ENCODE results near the gene ZNF99. TPM values are rescaled to one million over a fixed set of nuclear protein-coding genes. Genes with fewer than 3 reads are reported as not detected.
"Not testable (repeated sequence)": the region's sequence is repeated elsewhere in the genome, so short reads cannot be mapped to it uniquely, and the experiment has no call there.

ZNF99 gene
- total RNA-seq, 1 donor from 2014 or later = not detected

GRCh38 chr19:22708983-22709382 is 75.0 kb downstream of the ZNF99 start:
- DNase-seq (ENCODE audit: low spot score) = no peak
- H3K4me1 Mint-ChIP-seq (ENCODE audit: low read depth) = no peaks in the 10 kb centered on the region
- no peak overlapping the region for H3K4me3 Mint-ChIP-seq (ENCODE audit: low read depth)
- H3K9me3 Mint-ChIP-seq = peaks cover 40% of the 10 kb centered on the region
- intact Hi-C loops (cut with micrococcal nuclease) = no loop called here
- H3K27ac Mint-ChIP-seq = no peak overlapping the region
- H3K27me3 Mint-ChIP-seq (ENCODE audit: low read depth) = no peaks in the 10 kb centered on the region
- no peaks in the 10 kb centered on the region for H3K36me3 Mint-ChIP-seq (ENCODE audit: low read depth)

GRCh38 chr19:22703096-22703495 is 80.9 kb downstream of the ZNF99 start:
- H3K4me1 Mint-ChIP-seq (ENCODE audit: low read depth); H3K36me3 Mint-ChIP-seq (ENCODE audit: low read depth): not testable (repeated sequence)

GRCh38 chr19:22702661-22703060 is 81.3 kb downstream of the ZNF99 start:
- H3K4me1 Mint-ChIP-seq (ENCODE audit: low read depth); H3K27ac Mint-ChIP-seq; intact Hi-C loops (cut with micrococcal nuclease); H3K27me3 Mint-ChIP-seq (ENCODE audit: low read depth); DNase-seq (ENCODE audit: low spot score); H3K36me3 Mint-ChIP-seq (ENCODE audit: low read depth); H3K4me3 Mint-ChIP-seq (ENCODE audit: low read depth): not testable (repeated sequence)
- H3K9me3 Mint-ChIP-seq = peaks cover 49% of the 10 kb centered on the region

More at GRCh38 chr19:22703096-22703495, 80.9 kb downstream of the ZNF99 start:
- H3K27me3 Mint-ChIP-seq (ENCODE audit: low read depth); DNase-seq (ENCODE audit: low spot score); H3K27ac Mint-ChIP-seq; intact Hi-C loops (cut with micrococcal nuclease); H3K4me3 Mint-ChIP-seq (ENCODE audit: low read depth): not testable (repeated sequence)
- peaks cover 47% of the 10 kb centered on the region for H3K9me3 Mint-ChIP-seq

Other genes with a start within 250 kb of the ZNF99 start
- 0.07 and 0.18 TPM in 2 replicates for gene ZNF492, start 149.8 kb downstream of the ZNF99 start, total RNA-seq
- gene ZNF723, start 48.1 kb upstream of the ZNF99 start, total RNA-seq = not detected in 2 replicates
- gene ZNF728, start 219.0 kb upstream of the ZNF99 start, total RNA-seq = not detected in 2 replicates

Measured in activated T-helper 2 cell treated with anti-CD3 and anti-CD28 coated beads, Interferon-gamma antibody, Interleukin-2, Interleukin-4, amounts not matched to agents 10 μg/mL and 5 μg/mL and 100 μg/mL, durations not matched to agents 14 hours and 24 hours and 36 hours (primary cell).